NCI-H2081 (cell line): ENCODE data around the gene CYB5R3.
"Not testable (repeated sequence)": the region's sequence is repeated elsewhere in the genome, so short reads cannot be mapped to it uniquely, and the experiment has no call there.

Experiments
- DNase-seq, 2 experiments: peaks; one replicate each; lab custom pipeline; 2025; lab: John Stamatoyannopoulos, UW

Gene CYB5R3

DNA sequence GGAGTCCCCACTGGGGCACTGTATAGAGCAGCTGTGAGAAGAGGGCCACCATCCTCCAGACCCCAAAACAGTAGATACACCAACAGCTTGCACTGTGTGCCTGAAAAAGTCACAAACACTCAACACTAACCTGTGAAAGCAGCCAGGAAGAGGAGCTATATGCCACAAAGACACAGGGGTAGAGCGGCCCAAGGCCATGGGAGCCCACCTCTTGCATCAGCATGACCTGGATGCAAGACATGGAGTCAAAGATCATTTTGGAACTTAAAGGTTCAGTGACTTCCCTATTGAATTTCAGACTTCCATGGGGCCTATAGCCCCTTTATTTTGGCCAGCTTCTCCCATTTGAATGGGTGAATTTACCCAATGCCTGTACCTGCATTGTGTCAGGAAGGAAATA is 29.7 kb upstream of the CYB5R3 start:
- no peak for DNase-seq

DNA sequence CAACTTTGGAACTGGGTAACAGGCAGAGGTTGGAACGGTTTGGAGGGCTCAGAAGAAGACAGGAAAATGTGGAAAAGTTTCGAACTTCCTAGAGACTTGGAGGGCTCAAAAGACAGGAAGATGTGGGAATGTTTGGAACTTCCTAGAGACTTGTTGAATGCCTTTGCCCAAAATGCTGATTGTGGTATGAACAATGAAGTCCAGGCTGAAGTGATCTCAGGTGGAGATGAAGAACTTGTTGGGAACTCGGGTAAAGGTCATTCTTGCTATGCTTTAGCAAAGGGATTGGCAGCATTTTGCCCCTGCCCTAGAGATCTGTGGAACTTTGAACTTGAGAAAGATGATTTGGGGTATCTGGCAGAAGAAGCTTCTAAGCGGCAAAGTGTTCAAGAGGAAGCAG is 28.7 kb upstream of the CYB5R3 start:
- not testable (repeated sequence) for DNase-seq

DNA sequence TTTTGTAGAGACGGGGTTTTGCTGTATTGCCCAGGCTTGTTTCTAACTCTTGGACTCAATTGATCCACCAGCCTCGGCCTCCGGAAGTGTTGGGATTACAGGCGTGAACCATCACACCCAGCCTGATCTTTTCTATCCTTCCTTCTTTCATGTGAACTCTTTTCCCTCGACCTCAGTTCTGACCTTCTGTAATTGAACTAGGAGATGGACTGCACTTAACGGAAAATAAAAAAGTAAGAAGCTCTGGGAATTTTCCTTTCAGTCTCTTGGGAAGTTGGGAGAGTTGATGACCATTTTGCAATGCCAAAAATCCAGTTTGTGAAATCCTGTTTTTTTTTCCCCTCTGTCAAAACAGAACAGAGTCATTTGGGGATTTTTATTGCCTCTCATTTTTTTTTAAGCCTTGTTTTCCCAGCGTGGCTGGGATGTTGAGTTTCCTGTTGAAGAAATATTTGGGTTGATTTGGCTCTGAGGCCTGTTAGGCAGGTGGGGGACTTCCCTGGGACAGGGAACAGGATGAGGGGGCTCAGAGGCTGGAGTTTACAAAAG is 26.9 kb upstream of the CYB5R3 start:
- DNase-seq = no peak

DNA sequence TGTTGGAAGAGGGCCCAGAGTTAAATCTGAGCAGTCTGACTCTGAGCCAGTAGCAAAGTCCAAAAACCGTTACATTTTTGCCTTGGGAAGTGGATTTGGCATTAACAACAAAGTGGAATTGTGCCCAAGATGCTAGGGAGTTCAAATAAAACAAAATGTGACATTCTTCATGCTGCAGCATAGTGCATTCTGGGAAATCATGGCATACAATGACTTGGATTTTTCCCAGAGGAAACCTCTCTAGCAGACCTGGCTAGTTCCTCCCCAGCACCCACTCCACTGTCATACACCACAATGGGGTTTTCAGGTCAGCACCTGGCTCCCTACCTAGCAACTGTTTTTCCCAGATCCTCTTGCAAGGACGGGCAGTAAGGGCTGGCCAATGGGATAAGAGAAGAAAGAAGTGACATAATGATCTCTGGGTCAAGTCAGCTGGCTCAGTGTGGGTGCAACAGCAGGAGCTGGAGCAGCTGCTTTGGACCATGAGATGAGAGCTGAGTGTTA is 24.8 kb upstream of the CYB5R3 start:
- no peak for DNase-seq

DNA sequence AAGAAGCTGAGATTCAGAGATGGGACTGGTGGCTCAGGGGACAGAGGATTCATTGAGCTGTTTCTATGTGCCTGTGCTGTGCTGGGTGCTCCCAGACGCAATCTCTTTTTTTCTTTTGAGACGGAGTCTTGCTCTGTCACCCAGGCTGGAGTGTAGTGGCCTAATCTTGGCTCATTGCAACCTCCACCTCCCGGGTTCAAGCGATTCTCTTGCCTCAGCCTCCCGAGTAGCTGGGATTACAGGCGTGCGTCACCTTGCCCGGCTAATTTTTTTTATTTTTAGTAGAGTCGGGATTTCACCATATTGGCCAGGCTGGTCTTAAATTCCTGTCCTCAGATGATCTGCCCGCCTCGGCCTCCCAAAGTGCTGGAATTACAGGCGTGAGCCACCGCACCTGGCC is 23.9 kb upstream of the CYB5R3 start:
- not testable (repeated sequence) for DNase-seq

DNA sequence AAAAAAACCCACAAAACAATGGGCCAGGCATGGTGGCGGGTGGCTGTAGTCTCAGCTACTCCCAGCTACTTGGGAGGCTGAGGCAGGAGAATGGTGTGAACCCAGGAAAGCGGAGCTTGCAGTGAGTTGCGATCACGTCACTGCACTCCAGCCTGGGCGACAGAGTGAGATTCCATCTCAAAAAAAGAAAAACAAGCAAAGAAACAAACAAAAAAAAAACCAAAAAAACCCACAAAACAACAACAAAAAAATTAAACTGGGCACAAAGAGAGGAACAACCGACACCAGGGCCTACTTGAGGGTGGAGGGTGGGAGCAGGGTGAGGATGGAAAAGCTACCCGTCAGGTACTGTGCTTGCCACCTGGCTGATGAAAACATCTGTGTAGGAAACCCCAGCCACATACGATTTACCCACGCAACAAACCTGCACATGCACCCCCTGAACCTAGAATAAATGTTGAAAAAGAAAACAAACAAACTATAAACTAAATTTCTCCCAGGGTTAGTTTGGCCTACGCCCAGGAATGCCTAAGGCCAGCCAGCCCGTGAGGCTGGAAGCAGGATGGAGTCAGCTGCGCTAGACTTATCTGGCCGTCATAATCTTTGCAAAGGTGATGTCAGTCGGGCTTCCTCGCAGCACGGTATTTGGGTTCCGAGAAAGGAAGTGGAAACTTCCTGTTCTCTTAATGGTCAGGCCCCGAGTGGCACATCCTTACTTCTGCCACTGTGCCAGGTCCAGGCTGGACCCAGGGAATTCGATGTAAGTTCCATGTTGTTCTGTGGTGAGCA is 21.9 kb upstream of the CYB5R3 start:
- DNase-seq = no peak

DNA sequence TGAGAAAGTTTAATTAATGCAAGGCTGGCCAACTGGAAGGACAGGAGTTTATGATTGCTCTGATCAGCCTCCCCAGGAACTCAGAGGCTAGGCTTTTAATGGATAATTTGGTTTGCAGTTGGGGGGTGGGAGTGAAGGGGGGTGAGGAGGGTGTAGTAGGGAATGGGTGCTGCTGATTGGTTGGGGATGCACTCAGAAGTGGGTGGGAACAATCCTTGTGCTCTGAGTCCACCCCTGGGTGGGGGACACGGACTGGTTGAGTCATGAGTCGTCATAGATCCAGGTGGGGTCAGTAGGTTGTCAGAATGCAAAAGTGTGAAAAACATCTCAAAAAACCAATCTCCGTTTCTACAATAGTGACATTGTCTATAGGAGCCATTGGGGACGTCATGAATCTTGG is 20.9 kb upstream of the CYB5R3 start:
- DNase-seq = no peak

DNA sequence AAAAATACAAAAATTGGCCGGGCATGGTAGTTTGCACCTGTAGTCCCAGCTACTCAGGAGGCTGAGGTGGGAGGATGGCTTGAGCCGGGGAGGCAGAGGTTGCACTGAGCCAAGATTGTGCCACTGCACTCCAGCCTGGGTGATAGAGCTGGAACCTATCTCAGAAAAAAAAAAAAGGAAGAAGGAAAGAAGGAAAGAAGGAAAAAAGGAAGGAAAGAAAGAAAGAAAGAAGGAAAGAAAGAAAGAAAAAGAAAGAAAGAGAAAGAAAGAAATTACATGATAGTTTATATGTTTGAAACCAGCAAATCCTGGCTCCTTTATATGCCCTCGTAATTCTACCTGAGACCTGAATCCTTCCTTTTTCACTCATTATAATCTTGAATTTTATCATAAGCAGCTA is 17.2 kb upstream of the CYB5R3 start:
- DNase-seq = not testable (repeated sequence)

DNA sequence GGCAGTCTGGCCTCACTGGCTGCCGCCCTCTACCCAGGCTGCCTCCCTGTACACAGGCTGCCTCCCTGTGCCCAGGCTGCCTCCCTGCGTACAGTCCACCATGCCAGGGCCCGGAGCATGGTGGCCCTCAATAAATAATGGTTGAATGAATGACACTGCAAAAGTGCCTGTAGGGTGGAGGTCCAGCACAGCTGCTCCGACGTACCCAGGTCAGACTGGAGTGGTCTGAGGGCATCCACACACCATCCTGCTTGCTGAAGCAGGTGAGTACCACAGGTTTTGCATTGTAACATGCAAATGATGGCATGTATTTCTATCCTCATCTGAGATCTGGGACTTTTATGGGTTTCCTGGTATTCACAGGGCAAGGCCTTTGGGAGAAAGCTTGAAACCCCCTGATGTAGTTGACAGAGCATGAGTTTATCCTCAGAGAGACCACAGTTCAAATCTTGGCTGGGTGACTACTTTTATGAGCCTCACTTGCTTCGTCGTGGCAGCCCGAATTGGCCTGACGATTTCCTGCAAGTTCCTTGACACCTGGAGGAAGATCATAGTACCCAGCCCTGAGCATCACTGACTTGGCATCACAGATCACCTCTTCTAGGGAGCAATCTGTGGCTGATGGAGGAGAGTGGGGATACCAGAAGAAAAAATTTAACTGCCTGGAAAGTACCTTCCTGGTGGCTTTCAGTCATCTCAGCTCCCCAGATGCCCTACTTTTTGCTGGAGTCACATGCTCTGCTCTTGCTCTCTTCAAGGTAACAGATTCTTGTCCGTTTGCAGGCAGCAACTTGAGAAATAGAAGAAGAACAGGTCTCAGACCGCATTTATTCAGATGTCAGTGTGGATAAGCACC is 16.0 kb upstream of the CYB5R3 start:
- no peak for DNase-seq

DNA sequence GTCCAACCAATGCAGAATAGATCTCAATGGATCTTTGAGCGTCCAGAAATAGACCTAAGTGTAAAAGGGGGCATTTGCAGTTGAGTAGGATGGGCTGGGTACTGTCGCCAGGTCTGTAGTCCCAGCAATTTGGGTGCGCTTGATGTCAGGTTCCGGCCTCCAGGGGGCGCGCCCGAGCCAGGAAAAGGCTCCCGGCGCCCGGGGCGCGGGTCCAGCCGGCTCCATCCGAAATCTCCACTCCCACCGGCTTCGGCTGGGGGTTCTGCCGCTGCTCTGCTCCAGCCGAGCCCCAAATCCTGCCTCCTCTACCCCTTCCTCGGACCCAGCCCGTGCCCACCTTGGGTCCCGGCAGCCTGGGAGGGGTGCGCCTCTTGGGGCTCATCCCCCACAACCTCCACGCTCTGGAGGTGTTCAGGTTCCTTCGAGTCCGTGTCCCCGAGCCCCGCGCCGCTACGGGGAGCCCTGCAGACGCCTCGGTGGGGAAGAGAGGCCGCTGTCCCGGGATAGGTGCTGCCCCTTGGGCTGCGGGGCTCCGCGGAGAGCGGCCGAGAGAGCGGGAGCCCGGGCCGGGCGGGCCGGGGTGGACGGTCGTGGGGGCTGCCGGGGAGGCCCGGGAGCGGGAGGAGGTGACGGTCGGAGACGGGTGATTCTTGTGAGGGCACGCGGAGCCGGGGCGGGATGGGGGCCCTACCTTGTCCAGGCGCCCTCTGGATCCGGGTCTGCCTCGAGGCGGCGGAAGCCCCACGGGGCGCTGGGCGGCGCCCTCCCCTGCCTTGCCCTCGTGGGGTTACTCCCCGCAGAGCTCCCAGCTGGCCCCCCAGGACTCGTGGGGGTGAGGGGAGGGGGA is 13.0 kb upstream of the CYB5R3 start:
- peak; percentile 55 to 59 for DNase-seq

DNA sequence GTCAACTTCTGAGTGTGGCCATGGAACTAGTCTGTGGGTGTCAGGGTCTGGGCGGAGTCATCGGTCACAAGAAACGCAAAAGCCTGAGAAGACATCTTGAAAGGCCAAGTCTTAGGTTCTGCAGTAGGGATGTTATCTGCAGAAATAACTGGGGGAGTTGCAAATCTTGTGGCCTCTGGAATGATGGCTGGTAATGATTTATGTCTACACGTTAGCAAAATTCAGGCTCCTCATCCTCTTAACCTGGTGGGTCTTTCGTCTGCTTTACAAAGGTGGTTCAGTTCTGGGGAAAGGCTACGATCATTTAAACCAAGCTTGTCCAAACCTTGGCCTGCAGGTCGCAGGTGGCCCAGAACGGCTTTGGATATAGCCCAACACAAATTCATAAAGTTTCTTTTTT is 7.4 kb upstream of the CYB5R3 start:
- no peak for DNase-seq

DNA sequence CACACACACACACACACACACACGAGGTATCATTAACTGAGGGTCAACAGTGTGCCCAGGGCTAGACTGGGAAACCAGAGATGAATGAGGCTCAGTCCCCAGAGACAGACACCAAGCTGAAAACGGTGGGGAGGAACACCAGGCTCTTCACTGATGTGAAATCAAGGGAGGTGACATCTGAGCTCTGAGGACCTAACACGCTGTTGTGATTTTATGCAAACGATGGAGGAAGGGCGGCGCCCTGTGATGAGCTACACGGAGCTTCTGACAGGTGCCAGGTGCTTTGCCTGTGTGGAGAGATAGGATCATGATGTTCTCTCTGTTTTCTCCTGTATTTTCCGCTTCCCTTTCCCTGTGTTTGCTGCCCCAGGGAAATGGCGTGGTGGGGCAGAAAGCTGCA is 6.5 kb upstream of the CYB5R3 start:
- DNase-seq = peak; percentile 28 to 50

DNA sequence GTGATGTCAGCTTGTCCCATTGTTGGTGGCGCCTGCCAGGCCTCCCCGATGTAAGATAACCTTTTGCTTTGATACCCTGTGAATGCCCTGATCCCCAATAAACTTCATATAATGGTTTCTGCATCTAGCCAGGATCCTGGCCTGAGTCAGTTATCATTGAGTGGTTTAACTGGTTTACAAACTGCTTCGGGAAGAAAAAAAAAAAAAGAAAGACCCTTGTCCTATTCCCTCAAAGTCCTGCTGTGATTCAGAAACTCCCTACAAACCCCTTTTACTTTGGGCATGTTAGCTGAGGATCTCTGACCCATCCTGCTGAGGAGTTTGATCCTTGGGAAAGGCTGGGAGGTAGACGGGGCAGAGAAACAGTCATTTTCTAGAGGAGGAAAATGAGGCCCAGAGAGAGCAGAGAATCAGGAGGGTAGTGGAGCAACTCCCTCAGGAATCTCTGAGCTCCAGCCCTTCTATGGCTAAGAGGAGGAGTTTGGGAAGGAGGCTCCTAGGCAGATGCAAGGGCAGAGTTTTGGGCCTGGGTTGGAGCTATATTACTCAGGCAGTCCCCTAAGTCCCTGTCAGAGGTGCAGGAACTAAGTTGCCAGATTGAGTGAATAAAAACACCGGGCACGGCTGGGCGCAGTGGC is 5.4 kb upstream of the CYB5R3 start:
- DNase-seq = no peak

DNA sequence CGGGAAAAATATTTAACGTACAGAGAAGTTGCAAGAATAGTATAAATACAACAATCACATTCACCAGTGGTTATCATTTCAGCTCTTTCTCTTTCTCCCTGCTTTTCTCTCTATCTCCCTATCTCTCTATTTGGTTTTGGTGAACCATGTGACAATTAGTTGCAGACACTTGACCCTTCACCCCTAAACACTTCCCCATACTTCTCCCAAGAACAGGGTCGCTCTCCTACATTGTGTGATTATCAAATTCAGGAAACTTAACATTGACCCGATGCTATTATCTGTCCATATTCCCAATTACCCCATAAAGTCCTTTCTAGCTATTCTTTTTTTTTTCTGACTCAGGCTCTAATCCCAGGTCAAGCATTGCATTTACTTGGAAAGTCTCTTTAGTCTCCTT is 4.8 kb upstream of the CYB5R3 start:
- no peak for DNase-seq

DNA sequence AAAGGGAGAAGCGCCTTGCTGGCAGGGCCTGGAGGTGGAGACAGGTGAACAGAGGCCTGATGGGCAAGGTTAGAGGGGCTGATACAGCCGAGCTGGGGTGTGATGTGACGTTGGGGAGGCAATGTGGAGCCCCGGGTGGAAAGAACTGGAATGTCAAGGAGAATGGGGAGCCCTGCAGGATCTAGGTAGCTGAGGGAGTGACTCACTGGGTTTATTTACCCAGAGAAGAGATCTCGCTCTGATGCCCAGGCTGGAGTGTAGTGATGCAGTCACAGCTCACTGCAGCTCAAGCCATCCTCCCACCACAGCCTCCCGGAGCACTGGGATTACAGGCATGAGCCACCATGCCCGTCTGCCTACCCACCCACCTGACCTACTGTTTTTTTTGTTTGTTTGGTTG is 1.9 kb upstream of the CYB5R3 start:
- DNase-seq = no peak

DNA sequence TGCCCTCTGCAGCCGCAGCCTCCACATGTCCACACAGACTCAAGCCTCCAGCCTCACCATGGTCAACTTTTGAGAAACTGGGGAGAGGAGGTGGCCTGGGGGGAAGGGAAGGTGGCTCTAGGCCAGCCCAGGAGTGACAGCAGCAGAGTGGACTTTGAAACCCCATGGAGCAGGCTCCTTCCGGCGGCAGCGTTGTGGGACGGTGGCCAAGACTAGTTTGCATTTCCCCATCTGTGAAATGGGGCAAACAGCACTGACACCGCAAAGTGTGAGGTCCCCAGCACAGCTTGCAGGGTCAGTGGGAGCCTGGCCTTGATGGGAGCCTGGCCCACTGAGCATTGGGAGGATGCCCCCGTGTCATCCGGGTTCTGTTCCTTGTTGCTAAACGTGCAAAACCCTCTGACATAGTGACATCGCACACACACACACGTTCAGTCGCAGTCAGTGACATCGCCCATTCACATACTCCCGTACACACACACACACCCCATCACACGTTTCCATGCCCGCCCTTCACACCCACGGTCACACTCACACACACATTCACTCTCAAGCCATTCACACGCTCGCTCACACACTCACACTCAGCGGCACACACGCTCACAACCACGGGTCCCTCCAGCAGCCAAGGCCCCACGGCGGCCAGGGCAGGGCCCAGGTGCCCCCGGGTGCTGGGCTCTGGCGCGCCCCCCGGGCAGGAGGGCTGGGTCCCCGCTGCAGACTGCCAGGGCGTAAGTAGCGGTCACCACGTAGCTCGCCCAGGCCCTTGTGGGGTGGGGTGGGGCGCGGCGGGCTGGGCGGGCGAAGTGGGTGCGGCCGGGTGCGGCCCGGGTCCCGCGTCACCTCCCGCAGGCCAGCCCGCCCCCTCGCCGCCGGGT is 585 bp downstream of the CYB5R3 start:
- DNase-seq = no peak

DNA sequence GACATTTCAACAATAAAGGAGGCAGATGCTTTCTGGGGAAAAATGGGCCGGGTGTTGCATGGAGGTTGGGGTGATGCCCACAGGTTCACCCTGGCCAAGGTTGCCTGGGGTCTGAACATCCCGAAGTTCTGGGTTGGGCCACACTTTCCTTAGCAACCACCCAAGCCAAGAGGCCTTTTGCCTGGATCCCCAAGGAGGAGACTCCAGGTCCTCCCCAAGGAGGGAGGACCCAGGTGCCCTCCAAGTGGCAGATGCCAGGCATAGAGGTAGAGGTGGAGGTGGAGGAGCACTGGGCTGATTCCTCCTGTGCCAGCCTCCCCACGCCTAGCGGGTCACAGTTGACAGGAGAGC is 1.2 kb downstream of the CYB5R3 start:
- no peak for DNase-seq

DNA sequence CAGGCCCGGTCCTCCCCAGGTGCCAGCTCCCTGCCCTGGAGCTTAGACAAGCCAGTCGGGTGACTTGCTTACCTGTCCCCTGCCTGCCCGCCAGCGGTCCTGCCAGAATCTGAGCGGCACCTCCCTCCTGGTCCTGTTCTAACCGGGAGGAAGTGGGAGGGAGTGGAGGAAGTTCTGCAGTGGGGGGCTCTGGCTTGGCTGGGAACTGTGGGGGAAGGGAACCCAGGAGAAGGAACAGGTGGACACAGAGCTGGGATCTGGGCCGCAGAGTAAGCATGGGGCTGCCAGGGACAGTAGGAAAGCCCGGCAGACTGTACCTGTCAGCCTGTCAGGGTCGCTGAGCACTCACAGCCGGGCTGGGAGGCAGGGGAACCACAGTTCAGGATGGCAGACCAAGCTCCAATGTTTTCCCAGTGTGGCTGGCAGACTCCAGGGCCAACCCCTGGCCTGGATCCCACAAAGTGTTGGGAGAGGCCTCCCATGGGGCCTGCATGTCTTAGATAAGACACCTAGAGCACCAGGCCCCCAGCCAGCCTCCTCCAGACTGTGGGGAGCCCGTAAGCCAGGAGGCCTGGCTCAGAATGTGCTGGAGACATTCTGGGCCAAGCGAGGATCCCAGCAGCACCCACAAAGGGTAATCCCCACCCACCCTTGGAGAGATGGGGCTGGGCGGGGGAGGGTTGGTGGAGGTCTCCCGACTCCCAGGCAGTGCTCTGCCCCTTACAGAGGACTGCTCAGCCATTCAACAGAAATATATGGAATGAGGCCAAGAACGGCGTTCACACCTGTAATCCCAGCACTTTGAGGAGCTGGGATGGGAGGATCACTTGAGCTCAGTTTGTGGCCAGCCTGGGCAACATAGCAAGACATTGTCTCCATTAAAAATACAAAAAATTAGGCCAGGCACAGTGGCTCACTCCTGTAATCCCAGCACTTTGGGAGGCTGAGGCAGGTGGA is 2.3 kb downstream of the CYB5R3 start:
- no peak for DNase-seq

DNA sequence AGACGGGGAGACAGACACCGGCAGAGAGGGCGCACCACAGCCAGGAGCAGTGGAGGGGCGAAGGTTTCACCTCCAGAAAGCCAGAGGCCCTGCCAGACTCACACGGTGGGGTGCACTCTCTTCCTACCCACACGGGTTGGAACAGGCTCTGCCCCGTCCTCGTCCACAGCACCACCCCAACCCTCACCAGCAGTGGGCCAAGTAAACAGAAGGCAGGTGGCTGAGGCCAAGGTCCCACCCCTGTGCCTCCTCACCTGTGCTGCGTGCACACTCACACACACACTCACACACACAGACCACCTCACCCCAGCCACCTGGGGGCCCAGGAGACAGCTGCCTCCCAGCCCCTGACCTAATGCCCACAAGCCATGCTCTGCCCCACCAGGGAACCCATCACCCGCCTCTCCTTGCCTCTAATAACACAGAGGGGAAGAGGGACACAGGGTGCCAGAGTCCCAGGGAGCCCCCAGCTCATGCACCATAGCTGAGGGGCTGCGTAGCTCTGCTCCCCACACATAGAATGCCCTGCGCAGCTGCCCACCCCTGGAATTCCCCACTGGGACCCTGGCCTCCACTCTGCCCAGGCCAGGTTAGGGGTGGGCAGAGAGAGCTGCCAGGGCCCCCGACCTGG is 3.1 kb downstream of the CYB5R3 start:
- DNase-seq = no peak
